ENCODE measurements around the gene NFATC2. TPM values are rescaled to one million over a fixed set of nuclear protein-coding genes. Genes with fewer than 3 reads are reported as not detected.

The NFATC2 gene
- total RNA-seq, 1 donor from 2014 or later = not detected

GRCh38 chr20:51339721-51340450, 202.6 kb downstream of the NFATC2 start:
- H3K4me3 ChIP-seq (ENCODE audit: low read depth, low read length) = no peak overlapping the region
- H3K36me3 ChIP-seq (ENCODE audit: control insufficient read depth, insufficient read depth, low read length) = no peaks in the 10 kb centered on the region
- DNase-seq (ENCODE audit: low read depth) = no peak
- no peak for FAIRE-seq
- no peak for TF ChIP-seq CTCF (IDR thresholded peaks at IDR 0.05; ENCODE audit: insufficient read depth, low read length, severe bottlenecking)
- H3K27me3 ChIP-seq (ENCODE audit: control insufficient read depth, insufficient read depth, low read length) = no peaks in the 10 kb centered on the region

- DNase-seq (ENCODE audit: low read depth) = peak; percentile 73
- TF ChIP-seq CTCF (IDR thresholded peaks at IDR 0.05; ENCODE audit: insufficient read depth, low read length, severe bottlenecking) = no peak
- H3K27me3 ChIP-seq (ENCODE audit: control insufficient read depth, insufficient read depth, low read length) = no peaks in the 10 kb centered on the region
- no peak overlapping the region for H3K4me3 ChIP-seq (ENCODE audit: low read depth, low read length)
- no peak for FAIRE-seq
- H3K36me3 ChIP-seq (ENCODE audit: control insufficient read depth, insufficient read depth, low read length) = no peaks in the 10 kb centered on the region
These were observed 203.7 kb downstream of the NFATC2 start for GRCh38 chr20:51338692-51339440.

- FAIRE-seq (no peak), DNase-seq (ENCODE audit: low read depth) (peak; percentile 57)
- H3K27me3 ChIP-seq (ENCODE audit: control insufficient read depth, insufficient read depth, low read length) = no peaks in the 10 kb centered on the region
- no peak overlapping the region for H3K4me3 ChIP-seq (ENCODE audit: low read depth, low read length)
- no peak for TF ChIP-seq CTCF (IDR thresholded peaks at IDR 0.05; ENCODE audit: insufficient read depth, low read length, severe bottlenecking)
- no peaks in the 10 kb centered on the region for H3K36me3 ChIP-seq (ENCODE audit: control insufficient read depth, insufficient read depth, low read length)
These were observed 205.3 kb downstream of the NFATC2 start for GRCh38 chr20:51337126-51337805.

Other genes with a start within 250 kb of the NFATC2 start
- gene ATP9A, start 225.7 kb upstream of the NFATC2 start, total RNA-seq = 22.7 and 26.3 TPM in 2 replicates

Data from bronchial epithelial cell (primary cell).